Measurements from ENCODE around the gene EYA2.

- TF ChIP-seq, protein P1, sequence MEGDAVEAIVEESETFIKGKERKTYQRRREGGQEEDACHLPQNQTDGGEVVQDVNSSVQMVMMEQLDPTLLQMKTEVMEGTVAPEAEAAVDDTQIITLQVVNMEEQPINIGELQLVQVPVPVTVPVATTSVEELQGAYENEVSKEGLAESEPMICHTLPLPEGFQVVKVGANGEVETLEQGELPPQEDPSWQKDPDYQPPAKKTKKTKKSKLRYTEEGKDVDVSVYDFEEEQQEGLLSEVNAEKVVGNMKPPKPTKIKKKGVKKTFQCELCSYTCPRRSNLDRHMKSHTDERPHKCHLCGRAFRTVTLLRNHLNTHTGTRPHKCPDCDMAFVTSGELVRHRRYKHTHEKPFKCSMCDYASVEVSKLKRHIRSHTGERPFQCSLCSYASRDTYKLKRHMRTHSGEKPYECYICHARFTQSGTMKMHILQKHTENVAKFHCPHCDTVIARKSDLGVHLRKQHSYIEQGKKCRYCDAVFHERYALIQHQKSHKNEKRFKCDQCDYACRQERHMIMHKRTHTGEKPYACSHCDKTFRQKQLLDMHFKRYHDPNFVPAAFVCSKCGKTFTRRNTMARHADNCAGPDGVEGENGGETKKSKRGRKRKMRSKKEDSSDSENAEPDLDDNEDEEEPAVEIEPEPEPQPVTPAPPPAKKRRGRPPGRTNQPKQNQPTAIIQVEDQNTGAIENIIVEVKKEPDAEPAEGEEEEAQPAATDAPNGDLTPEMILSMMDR (IDR thresholded peaks at IDR 0.05), result no peak
- TF ChIP-seq POLR2A (IDR thresholded peaks at IDR 0.05), result no peak
Measured at GRCh38 chr20:47181056-47181862, 286.6 kb downstream of the EYA2 start.
